KMS-11 (cell line): ENCODE measurements around the gene STK40.

Source experiments
- H2AFZ ChIP-seq: fragments of 200-600 bp; sonication (generic); 2 replicates; pipeline ENCODE4 v1.6.1; 2016; ENCODE audit warnings: antibody characterized with exemption, mixed run types, low read depth
- H3K27ac ChIP-seq: fragments of 200-600 bp; sonication (generic); 2 replicates; pipeline ENCODE4 v1.6.1; 2016; ENCODE audit warnings: mild to moderate bottlenecking, mixed run types
- H3K27me3 ChIP-seq: fragments of 200-600 bp; sonication (generic); 2 replicates; pipeline ENCODE4 v1.6.1; 2017; ENCODE audit warnings: mild to moderate bottlenecking, low read depth, mixed run types, moderate library complexity; ENCODE audit not compliant: insufficient read depth
- H3K36me3 ChIP-seq: fragments of 200-600 bp; sonication (generic); 2 replicates; pipeline ENCODE4 v1.6.1; 2017; ENCODE audit warnings: mild to moderate bottlenecking, mixed run types; ENCODE audit not compliant: insufficient read depth
- H3K4me1 ChIP-seq: fragments of 200-600 bp; sonication (generic); 2 replicates; pipeline ENCODE4 v1.6.1; 2016; ENCODE audit warnings: mild to moderate bottlenecking, low read depth, mixed run types; ENCODE audit not compliant: poor library complexity, severe bottlenecking
- H3K4me2 ChIP-seq: fragments of 200-600 bp; sonication (generic); 2 replicates; pipeline ENCODE4 v1.7.0; 2016; ENCODE audit warnings: mild to moderate bottlenecking, mixed run types
- H3K4me3 ChIP-seq: fragments of 200-600 bp; sonication (generic); IDR thresholded peaks from 2 replicates; pipeline ENCODE4 v1.6.1; 2017; ENCODE audit warnings: low read depth, low read length, mixed read lengths; ENCODE audit not compliant: insufficient read depth
- H3K79me2 ChIP-seq: fragments of 200-600 bp; sonication (generic); 2 replicates; pipeline ENCODE4 v1.6.1; 2016; ENCODE audit warnings: low read depth, mixed run types; ENCODE audit not compliant: insufficient read depth
- H3K9ac ChIP-seq: fragments of 200-600 bp; sonication (generic); 2 replicates; pipeline ENCODE4 v1.6.1; 2016; ENCODE audit warnings: mild to moderate bottlenecking, mixed run types
- H4K20me1 ChIP-seq: fragments of 200-600 bp; sonication (generic); 2 replicates; pipeline ENCODE4 v1.6.1; 2016; ENCODE audit warnings: mild to moderate bottlenecking, mixed run types; ENCODE audit not compliant: insufficient read depth
- CTCF ChIP-seq: fragments of 200-600 bp; sonication (generic); conservative IDR thresholded peaks from 2 replicates; pipeline ENCODE4 v1.6.1; 2017; ENCODE audit warnings: low read depth, mild to moderate bottlenecking, antibody characterized with exemption, low read length, moderate library complexity, mixed read lengths

STK40 gene

DNA sequence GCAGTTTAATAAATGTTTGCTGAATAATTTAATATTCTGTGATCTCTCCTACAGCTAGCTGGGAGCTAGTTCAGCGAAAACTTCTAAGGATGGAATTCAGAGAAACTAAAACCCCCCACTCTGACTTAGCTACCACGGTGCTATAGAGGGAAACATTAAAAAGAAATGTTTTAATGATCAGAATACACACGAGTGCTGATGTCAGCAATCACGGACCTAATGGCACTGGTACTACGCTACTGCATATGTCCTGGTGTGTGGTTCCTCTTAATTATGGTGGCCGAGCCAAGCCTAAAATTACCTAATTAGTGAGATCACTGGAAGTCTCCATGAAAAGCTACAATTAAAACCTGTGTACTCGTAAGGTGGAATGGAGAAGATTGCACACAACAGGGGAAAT lies 35.9 kb upstream of the STK40 start:
- no peak overlapping the region for H3K4me3 ChIP-seq
- TF ChIP-seq CTCF = no peak
- no peaks in the 10 kb centered on the region for H4K20me1 ChIP-seq
- H3K9ac ChIP-seq = no peak overlapping the region
- H3K36me3 ChIP-seq = no peaks in the 10 kb centered on the region
- no peaks in the 10 kb centered on the region for H3K27me3 ChIP-seq
- no peak overlapping the region for H3K27ac ChIP-seq
- no peak overlapping the region for H3K4me2 ChIP-seq
- no peaks in the 10 kb centered on the region for H3K79me2 ChIP-seq
- H2AFZ ChIP-seq = no peak overlapping the region
- peaks cover 9% of the 10 kb centered on the region for H3K4me1 ChIP-seq

DNA sequence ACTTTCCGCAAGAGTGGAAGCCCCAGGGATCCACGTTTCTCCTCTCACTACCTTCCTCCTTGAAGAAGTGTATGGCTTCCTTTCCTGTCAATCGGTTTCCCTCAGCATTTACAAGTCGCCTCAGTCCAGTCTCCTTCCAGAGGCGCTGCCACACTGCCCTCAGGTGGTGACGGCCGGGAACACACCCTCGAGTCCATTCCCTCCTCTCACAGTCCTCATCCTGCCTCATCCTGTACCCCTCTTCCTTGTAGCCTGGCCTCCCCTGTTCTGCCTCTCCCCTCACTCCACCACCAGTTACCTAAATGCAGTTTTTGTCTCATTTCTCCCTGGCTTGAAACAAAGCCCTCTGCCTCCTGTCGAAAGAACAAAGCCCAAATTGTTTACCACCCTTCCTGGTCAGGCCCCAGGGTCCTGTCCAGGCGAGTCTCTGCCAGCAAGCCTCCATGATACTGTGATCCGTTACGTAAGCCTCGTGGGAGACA lies 35.2 kb upstream of the STK40 start:
- Histone ChIP-seq H3K27me3 (no peaks in the 10 kb centered on the region), H3K27ac (no peak overlapping the region), H4K20me1 (no peaks in the 10 kb centered on the region), H2AFZ (peak overlapping the region; percentile 59; the same call in 1 of the 2 replicates), H3K4me1 (peaks cover 9% of the 10 kb centered on the region), H3K4me2 (no peak overlapping the region), H3K9ac (no peak overlapping the region), H3K36me3 (no peaks in the 10 kb centered on the region), H3K4me3 (no peak overlapping the region), H3K79me2 (no peaks in the 10 kb centered on the region)
- TF ChIP-seq CTCF = peak; percentile 79

DNA sequence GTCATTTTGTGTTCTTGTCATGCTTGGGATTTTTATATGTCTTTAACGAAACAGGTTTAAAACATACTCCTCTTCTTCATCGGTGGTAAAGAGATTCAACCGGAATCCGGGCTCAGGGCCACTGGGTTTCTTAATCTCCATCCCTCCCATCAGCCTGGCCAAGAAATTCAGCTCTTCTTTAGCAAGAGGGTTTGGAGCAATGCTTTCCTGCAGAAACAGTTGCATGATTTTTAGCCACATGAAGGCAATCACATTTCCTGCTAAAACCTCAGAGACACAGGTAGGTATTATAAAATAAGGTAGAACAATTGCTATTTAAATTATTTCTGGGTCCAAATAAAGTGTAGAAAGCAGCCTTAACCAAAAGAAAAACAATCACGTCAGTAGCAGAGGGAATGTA lies 34.7 kb upstream of the STK40 start:
- no peak overlapping the region for H3K4me2 ChIP-seq
- no peak overlapping the region for H3K9ac ChIP-seq
- H3K36me3 ChIP-seq = no peaks in the 10 kb centered on the region
- no peaks in the 10 kb centered on the region for H4K20me1 ChIP-seq
- H2AFZ ChIP-seq = peak overlapping the region; percentile 59; the same call in 1 of the 2 replicates
- no peak overlapping the region for H3K27ac ChIP-seq
- TF ChIP-seq CTCF = no peak
- H3K79me2 ChIP-seq = no peaks in the 10 kb centered on the region
- no peak overlapping the region for H3K4me3 ChIP-seq
- H3K27me3 ChIP-seq = no peaks in the 10 kb centered on the region
- H3K4me1 ChIP-seq = peaks cover 9% of the 10 kb centered on the region

GRCh38 chr1:36419569-36419968 lies 33.8 kb upstream of the STK40 start:
- Histone ChIP-seq H3K27ac (no peak overlapping the region), H4K20me1 (no peaks in the 10 kb centered on the region), H3K4me2 (no peak overlapping the region), H3K79me2 (no peaks in the 10 kb centered on the region), H3K27me3 (no peaks in the 10 kb centered on the region), H3K9ac (no peak overlapping the region), H2AFZ (no peak overlapping the region), H3K4me1 (peaks cover 9% of the 10 kb centered on the region), H3K36me3 (no peaks in the 10 kb centered on the region), H3K4me3 (no peak overlapping the region)
- no peak for TF ChIP-seq CTCF
